Dendritic cell treated with granulocyte-macrophage colony-stimulating factor and Interleukin-4, amounts not matched to agents 40 ng/mL and 50 ng/mL, for 4 days (primary cell): ENCODE measurements around the gene ZNF518A.
"Not testable (repeated sequence)": the region's sequence is repeated elsewhere in the genome, so short reads cannot be mapped to it uniquely, and the experiment has no call there.

ENCODE experiments used
- H3K27ac Mint-ChIP-seq: one replicate; pipeline ENCODE4 v1.8.0; 2022; ENCODE audit warnings: mild to moderate bottlenecking, mixed read lengths
- H3K27me3 Mint-ChIP-seq: one replicate; pipeline ENCODE4 v1.8.0; 2022; ENCODE audit warnings: mild to moderate bottlenecking, mixed read lengths
- H3K36me3 Mint-ChIP-seq: one replicate; pipeline ENCODE4 v1.8.0; 2022; ENCODE audit warnings: low read depth, mixed read lengths
- H3K4me1 Mint-ChIP-seq: one replicate; pipeline ENCODE4 v1.8.0; 2022; ENCODE audit warnings: low read depth, mixed read lengths
- H3K4me3 Mint-ChIP-seq: one replicate; pipeline ENCODE4 v1.8.0; 2022; ENCODE audit warnings: mild to moderate bottlenecking, moderate library complexity, mixed read lengths
- H3K9me3 Mint-ChIP-seq: one replicate; pipeline ENCODE4 v1.8.0; 2022; ENCODE audit warnings: mixed read lengths
- intact Hi-C: fragments of 100-400 bp; cut with micrococcal nuclease; formaldehyde crosslinking; loops from one replicate; pipeline ENCODE4 v1.15.0; 2022

ZNF518A gene

DNA sequence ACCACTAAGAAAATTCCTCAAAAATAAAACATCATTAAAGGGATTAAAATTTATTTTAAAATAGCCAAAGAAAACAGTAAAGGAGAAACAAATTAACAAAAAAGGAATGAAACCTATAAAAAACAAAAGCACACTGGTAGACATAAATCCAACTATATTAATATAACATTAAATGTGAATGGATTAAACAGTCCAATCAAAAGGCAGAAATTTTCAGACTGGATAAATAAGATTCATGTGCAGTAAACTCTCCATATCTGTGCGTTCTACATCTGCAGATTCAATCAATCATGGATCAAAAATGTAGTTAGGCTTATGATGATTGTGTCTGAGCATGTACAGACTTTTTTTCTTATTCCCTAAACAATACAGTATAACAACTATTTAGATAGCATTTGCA lies 42.6 kb downstream of the ZNF518A start:
- Mint-ChIP-seq H3K9me3 (peaks cover 81% of the 10 kb centered on the region), H3K36me3 (no peaks in the 10 kb centered on the region), H3K4me3 (no peak overlapping the region), H3K27ac (no peak overlapping the region), H3K27me3 (no peaks in the 10 kb centered on the region), H3K4me1 (no peaks in the 10 kb centered on the region)
- intact Hi-C loops, result no loop called here

DNA sequence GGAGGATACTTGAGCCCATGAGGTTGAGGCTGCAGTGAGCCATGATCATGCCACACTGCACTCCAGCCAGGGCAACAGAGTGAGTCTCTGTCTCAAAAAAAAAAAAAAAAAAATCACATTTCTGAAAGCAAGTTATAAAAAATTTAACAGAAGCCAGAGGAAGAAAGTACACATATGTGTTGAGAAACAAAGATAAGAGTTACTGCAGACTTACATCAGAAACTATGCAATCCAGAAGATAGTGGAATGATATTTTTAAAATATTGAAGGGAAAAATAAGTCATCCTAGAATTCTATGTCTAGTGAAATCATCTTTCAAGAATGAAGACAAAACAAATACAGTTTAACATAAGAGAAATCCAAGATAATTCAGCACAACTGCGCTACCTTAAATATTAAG lies 46.9 kb downstream of the ZNF518A start:
- intact Hi-C loops, result no loop called here
- Mint-ChIP-seq H3K27me3 (peaks cover 6% of the 10 kb centered on the region), H3K9me3 (peaks cover 67% of the 10 kb centered on the region), H3K4me3 (no peak overlapping the region), H3K27ac (no peak overlapping the region), H3K36me3 (no peaks in the 10 kb centered on the region), H3K4me1 (no peaks in the 10 kb centered on the region)

DNA sequence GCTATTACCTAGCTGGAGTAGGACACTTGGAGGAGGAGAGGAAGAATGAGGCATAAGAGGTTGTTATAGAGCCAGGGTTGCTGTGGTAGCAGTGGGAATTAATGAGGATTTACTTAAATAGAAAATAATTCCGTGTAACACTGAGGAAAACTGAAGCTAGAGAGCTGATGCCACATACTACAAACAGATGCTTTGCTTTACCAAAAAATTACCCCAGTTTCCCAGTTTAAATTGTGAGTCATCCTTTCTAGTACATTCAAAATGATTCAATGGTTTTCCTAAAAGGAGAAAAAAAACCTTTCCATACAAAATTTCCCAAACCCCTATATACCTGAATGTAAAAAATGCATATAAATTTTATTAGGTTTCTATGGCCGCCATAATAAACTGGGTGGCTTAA lies 58.3 kb downstream of the ZNF518A start:
- intact Hi-C loops, result no loop called here
- no peaks in the 10 kb centered on the region for H3K4me1 Mint-ChIP-seq
- H3K9me3 Mint-ChIP-seq, result peaks cover 45% of the 10 kb centered on the region
- peaks cover 4% of the 10 kb centered on the region for H3K27me3 Mint-ChIP-seq
- no peak overlapping the region for H3K27ac Mint-ChIP-seq
- peaks cover 33% of the 10 kb centered on the region for H3K36me3 Mint-ChIP-seq
- no peak overlapping the region for H3K4me3 Mint-ChIP-seq

DNA sequence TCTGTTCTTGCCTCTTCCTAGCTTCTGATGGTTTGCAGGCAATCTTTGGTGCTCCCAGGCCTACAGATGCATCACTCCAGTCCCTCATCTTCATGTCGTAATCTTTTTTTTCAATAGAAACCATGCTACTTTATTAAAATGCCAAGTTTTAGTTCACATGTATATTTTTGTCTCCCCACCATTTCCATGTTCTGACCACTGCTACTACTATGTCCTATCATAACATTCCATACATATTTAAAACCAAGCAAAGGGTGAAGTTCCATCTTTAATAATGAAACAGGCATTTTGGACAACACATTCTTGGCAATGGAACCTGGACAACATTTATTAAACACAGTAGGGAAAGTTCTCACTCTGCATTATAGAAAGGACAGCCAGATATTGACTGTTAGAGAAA lies 58.8 kb downstream of the ZNF518A start:
- Mint-ChIP-seq H3K4me1 (no peaks in the 10 kb centered on the region), H3K27ac (no peak overlapping the region), H3K36me3 (peaks cover 36% of the 10 kb centered on the region), H3K27me3 (peaks cover 2% of the 10 kb centered on the region), H3K4me3 (no peak overlapping the region), H3K9me3 (peaks cover 40% of the 10 kb centered on the region)
- intact Hi-C loops, result no loop called here

DNA sequence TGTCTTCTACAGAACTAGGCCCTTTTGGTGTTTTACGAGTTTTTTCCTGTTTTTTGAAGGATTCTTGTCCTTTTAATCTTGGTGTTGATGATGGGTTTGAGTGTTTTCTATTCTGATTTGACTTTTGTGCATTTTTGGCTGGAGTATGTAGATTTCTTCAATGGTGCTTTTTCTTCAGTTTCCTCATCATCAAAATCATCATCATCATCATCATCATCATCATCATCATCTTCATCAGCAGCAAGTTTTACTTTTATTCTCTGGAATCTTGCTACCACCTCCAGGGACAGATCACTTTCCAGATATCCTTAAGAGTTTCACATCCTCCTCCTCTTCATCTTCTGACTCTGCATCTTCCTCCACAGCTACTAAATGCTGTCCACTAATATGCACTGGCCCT lies 59.4 kb downstream of the ZNF518A start:
- H3K9me3 Mint-ChIP-seq, result peaks cover 34% of the 10 kb centered on the region
- H3K36me3 Mint-ChIP-seq, result peaks cover 42% of the 10 kb centered on the region
- H3K27me3 Mint-ChIP-seq, H3K4me3 Mint-ChIP-seq, H3K4me1 Mint-ChIP-seq, H3K27ac Mint-ChIP-seq, intact Hi-C loops: not testable (repeated sequence)

DNA sequence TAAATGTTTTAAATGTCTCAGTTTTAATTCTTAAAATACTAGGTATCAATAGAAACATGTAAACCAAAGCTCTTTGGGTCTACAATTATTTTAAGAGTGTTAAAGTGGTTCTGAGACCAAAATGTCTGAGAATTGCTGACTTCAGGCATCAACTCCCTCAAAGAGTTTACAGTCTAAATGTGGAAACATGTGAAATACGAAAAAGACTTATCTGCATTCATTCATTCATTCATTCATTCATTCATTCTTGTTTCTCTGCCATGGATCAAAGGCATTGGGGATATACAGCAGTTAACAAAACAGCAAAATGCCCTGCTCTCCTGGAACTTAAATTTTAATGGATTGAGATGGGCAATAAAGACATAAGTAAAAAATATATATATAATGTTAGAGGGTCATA lies 71.4 kb downstream of the ZNF518A start:
- Mint-ChIP-seq H3K4me1 (no peaks in the 10 kb centered on the region), H3K4me3 (no peak overlapping the region), H3K9me3 (no peaks in the 10 kb centered on the region), H3K27me3 (no peaks in the 10 kb centered on the region), H3K36me3 (peaks cover 95% of the 10 kb centered on the region), H3K27ac (no peak overlapping the region)
- intact Hi-C loops, result no loop called here

DNA sequence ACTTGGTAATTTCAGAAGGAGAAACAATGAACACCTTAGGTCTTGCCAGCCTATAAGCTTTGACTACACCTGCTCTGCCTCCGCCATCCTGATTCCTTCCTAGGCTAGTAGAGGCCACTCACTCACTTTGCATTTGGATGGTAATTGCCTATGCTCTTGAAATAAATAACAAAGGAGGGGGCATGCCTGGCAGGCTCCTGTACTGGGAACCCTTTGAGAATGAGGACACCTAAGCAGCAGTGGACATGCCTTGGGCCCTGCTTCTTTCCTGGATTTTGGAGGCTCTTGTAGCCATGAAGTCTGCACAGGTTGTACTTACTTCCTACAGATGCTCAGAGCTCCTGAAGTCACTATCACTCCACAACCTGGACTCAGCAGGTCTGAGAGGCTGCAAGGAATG lies 75.5 kb downstream of the ZNF518A start:
- Mint-ChIP-seq H3K27me3 (no peaks in the 10 kb centered on the region), H3K4me3 (no peak overlapping the region), H3K4me1 (no peaks in the 10 kb centered on the region), H3K9me3 (no peaks in the 10 kb centered on the region), H3K36me3 (peaks cover 91% of the 10 kb centered on the region), H3K27ac (no peak overlapping the region)
- intact Hi-C loops, result no loop called here

DNA sequence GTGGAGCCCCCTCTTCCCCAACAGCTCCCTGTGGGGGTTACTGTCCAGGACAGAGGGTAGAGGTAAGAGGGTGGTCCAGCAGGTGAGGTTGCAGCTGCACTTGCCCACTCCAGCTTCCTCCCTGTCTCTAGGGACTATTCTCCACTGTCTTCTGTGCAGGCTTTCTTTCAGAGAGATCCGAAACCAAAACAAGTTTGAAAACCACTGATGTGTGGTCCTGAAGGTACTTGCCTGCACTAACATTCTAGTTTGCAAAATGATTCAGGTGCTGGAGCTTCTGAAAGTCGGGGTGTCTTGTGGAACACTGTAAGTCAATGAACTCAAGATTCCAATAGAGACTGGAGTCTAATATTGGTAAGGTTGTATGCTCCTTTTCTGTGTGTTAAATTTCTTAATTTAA lies 78.2 kb downstream of the ZNF518A start:
- H3K27me3 Mint-ChIP-seq, result no peaks in the 10 kb centered on the region
- intact Hi-C loops, result no loop called here
- H3K27ac Mint-ChIP-seq, result no peak overlapping the region
- H3K9me3 Mint-ChIP-seq, result no peaks in the 10 kb centered on the region
- H3K4me3 Mint-ChIP-seq, result no peak overlapping the region
- H3K4me1 Mint-ChIP-seq, result peaks cover 8% of the 10 kb centered on the region
- peaks cover 87% of the 10 kb centered on the region for H3K36me3 Mint-ChIP-seq

DNA sequence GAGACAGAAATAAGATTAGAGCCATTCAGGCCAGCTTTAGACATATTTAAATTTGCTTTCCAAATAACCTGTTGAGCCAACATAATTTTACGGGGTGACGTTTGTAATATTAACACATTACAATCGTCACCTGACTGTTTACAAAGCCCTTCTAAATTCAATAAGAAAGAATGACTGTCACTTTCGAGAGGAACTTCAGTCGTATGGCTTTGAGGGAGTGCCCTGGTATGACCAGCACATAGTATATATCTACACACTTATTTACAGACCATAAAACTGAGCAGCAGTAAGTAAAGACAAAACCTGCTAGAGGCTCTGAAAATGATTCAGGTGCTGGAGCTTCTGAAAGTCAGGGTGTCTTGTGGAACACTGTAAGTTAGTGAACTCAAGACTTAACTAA lies 78.8 kb downstream of the ZNF518A start:
- Mint-ChIP-seq H3K9me3 (no peaks in the 10 kb centered on the region), H3K4me1 (peaks cover 8% of the 10 kb centered on the region)

DNA sequence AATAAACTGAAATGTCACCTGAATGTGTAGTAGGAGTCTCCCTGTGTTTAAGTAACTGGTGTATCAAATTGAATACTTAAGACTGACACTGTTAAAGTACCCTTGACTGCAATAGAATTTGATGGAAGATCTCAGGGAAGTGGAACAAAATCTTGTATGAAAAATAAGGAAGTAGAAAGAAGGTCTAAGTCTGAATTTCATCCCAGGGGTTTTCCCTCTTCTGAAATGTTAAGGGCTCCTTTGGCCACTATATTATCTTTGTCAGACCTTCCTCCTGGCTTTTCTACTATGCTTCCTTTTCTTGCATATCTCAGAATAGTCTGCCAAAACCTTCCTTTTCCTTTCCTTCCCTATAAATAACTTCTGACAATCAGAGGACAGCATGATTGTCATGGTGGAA lies 81.7 kb downstream of the ZNF518A start:
- Mint-ChIP-seq H3K36me3 (peaks cover 89% of the 10 kb centered on the region), H3K4me1 (peaks cover 8% of the 10 kb centered on the region), H3K4me3 (no peak overlapping the region), H3K27me3 (no peaks in the 10 kb centered on the region), H3K9me3 (no peaks in the 10 kb centered on the region), H3K27ac (no peak overlapping the region)
- intact Hi-C loops, result loop anchor here (10.0 kb wide), 1 partner anchor 197 kb away; no protein-coding TSS in a partner anchor

More for the DNA sequence above, 78.8 kb downstream of the ZNF518A start:
- H3K27ac Mint-ChIP-seq, result no peak overlapping the region
- H3K4me3 Mint-ChIP-seq, result no peak overlapping the region
- peaks cover 88% of the 10 kb centered on the region for H3K36me3 Mint-ChIP-seq
- intact Hi-C loops, result no loop called here
- no peaks in the 10 kb centered on the region for H3K27me3 Mint-ChIP-seq

DNA sequence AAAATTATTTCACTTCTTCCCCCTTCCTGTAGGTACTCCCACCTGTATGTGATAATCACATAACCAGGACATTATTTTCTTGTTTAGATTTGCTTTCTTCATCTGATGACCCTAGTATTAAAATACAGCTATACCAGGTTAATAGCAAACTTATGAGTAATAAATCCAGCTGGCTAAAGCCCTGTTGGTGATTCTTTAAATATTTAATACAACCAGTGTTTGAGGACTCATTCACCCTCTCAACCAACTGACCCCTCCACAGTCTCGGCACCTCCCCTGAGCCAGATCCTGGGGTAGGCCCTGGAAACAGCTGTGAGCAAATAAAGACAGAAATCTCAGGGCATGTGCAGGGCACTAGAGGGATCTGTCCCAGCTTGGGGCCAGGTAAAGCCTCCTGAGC lies 82.8 kb downstream of the ZNF518A start:
- intact Hi-C loops, result loop anchor here (10.0 kb wide), 1 partner anchor 198 kb away; no protein-coding TSS in a partner anchor
- peaks cover 89% of the 10 kb centered on the region for H3K36me3 Mint-ChIP-seq
- no peaks in the 10 kb centered on the region for H3K9me3 Mint-ChIP-seq
- H3K4me3 Mint-ChIP-seq, result no peak overlapping the region
- no peak overlapping the region for H3K27ac Mint-ChIP-seq
- no peaks in the 10 kb centered on the region for H3K27me3 Mint-ChIP-seq
- H3K4me1 Mint-ChIP-seq, result peaks cover 8% of the 10 kb centered on the region
